Endothelial cell (in vitro differentiated cells): ENCODE data around the gene LAMA2. TPM values are rescaled to one million over a fixed set of nuclear protein-coding genes. Genes with fewer than 3 reads are reported as not detected.

Experiments used
- DNase-seq: peaks from one replicate; pipeline ENCODE4 v3.0.0; 2021; ENCODE audit warnings: low spot score
- H3K27ac Mint-ChIP-seq: one replicate; pipeline ENCODE4 v1.8.0; 2021; ENCODE audit warnings: mixed read lengths, inconsistent platforms; ENCODE audit not compliant: unreplicated experiment
- H3K27me3 Mint-ChIP-seq: one replicate; pipeline ENCODE4 v1.8.0; 2021; ENCODE audit warnings: mild to moderate bottlenecking, moderate library complexity, mixed read lengths, inconsistent platforms; ENCODE audit not compliant: unreplicated experiment
- H3K36me3 Mint-ChIP-seq: one replicate; pipeline ENCODE4 v1.8.0; 2021; ENCODE audit warnings: mild to moderate bottlenecking, low read depth, mixed read lengths, inconsistent platforms; ENCODE audit not compliant: unreplicated experiment
- H3K4me1 Mint-ChIP-seq: one replicate; pipeline ENCODE4 v1.8.0; 2021; ENCODE audit warnings: mild to moderate bottlenecking, mixed read lengths, inconsistent platforms; ENCODE audit not compliant: unreplicated experiment
- H3K4me3 Mint-ChIP-seq: one replicate; pipeline ENCODE4 v1.8.0; 2021; ENCODE audit warnings: mild to moderate bottlenecking, mixed read lengths, inconsistent platforms; ENCODE audit not compliant: unreplicated experiment
- H3K9me3 Mint-ChIP-seq: one replicate; pipeline ENCODE4 v1.8.0; 2021; ENCODE audit warnings: mixed read lengths, inconsistent platforms; ENCODE audit not compliant: unreplicated experiment
- CTCF ChIP-seq: fragments of 200-600 bp; sonication (generic); IDR thresholded peaks from one replicate; pipeline ENCODE4 v1.5.0; 2021; ENCODE audit warnings: antibody characterized with exemption; ENCODE audit not compliant: unreplicated experiment
- total RNA-seq: library from RNA; stranded (reverse); fragmentation: NEBNext Ultra II Directional; extraction: Animal tissue kit (Norgen Biotek cat#: 25700); gene quantifications from one replicate; pipeline ENCODE4 v1.2.1, GENCODE V29; 2021; ENCODE audit not compliant: unreplicated experiment

Gene LAMA2
- total RNA-seq, 1 donor from 2014 or later = 2.0 TPM

GRCh38 chr6:129138739-129139405, 255.9 kb downstream of the LAMA2 start:
- Mint-ChIP-seq H3K27me3 (no peaks in the 10 kb centered on the region), H3K9me3 (no peaks in the 10 kb centered on the region), H3K4me1 (peaks cover 17% of the 10 kb centered on the region), H3K27ac (no peak overlapping the region), H3K4me3 (no peak overlapping the region), H3K36me3 (no peaks in the 10 kb centered on the region)
- no peak for DNase-seq
- TF ChIP-seq CTCF = no peak

GRCh38 chr6:129140526-129140925, 257.6 kb downstream of the LAMA2 start:
- no peaks in the 10 kb centered on the region for H3K9me3 Mint-ChIP-seq
- DNase-seq = no peak
- no peak for TF ChIP-seq CTCF
- no peak overlapping the region for H3K27ac Mint-ChIP-seq
- no peaks in the 10 kb centered on the region for H3K36me3 Mint-ChIP-seq
- no peak overlapping the region for H3K4me3 Mint-ChIP-seq
- H3K27me3 Mint-ChIP-seq = no peaks in the 10 kb centered on the region
- H3K4me1 Mint-ChIP-seq = peaks cover 4% of the 10 kb centered on the region

GRCh38 chr6:129141499-129141898, 258.6 kb downstream of the LAMA2 start:
- TF ChIP-seq CTCF = no peak
- no peaks in the 10 kb centered on the region for H3K9me3 Mint-ChIP-seq
- no peak overlapping the region for H3K4me3 Mint-ChIP-seq
- H3K4me1 Mint-ChIP-seq = peaks cover 4% of the 10 kb centered on the region
- no peaks in the 10 kb centered on the region for H3K27me3 Mint-ChIP-seq
- H3K36me3 Mint-ChIP-seq = no peaks in the 10 kb centered on the region
- no peak for DNase-seq
- H3K27ac Mint-ChIP-seq = no peak overlapping the region

GRCh38 chr6:129146902-129147301, 264.0 kb downstream of the LAMA2 start:
- no peaks in the 10 kb centered on the region for H3K9me3 Mint-ChIP-seq
- no peaks in the 10 kb centered on the region for H3K4me1 Mint-ChIP-seq
- H3K27me3 Mint-ChIP-seq = no peaks in the 10 kb centered on the region
- H3K27ac Mint-ChIP-seq = no peak overlapping the region
- no peak for TF ChIP-seq CTCF
- no peaks in the 10 kb centered on the region for H3K36me3 Mint-ChIP-seq
- no peak overlapping the region for H3K4me3 Mint-ChIP-seq
- no peak for DNase-seq

- no peaks in the 10 kb centered on the region for H3K9me3 Mint-ChIP-seq
- no peaks in the 10 kb centered on the region for H3K4me1 Mint-ChIP-seq
- no peaks in the 10 kb centered on the region for H3K36me3 Mint-ChIP-seq
- TF ChIP-seq CTCF = no peak
- no peak overlapping the region for H3K27ac Mint-ChIP-seq
- no peak for DNase-seq
- H3K27me3 Mint-ChIP-seq = no peaks in the 10 kb centered on the region
- H3K4me3 Mint-ChIP-seq = no peak overlapping the region
These were observed 267.6 kb downstream of the LAMA2 start for GRCh38 chr6:129150507-129150906.
